ENCODE measurements around the gene CDH3.

Gene CDH3

GRCh38 chr16:68652659-68653058 is 7.5 kb downstream of the CDH3 start:
- DNase-seq: no peak

GRCh38 chr16:68655806-68656205 is 10.7 kb downstream of the CDH3 start:
- DNase-seq: no peak

- DNase-seq: no peak
These were observed 11.6 kb downstream of the CDH3 start for GRCh38 chr16:68656751-68657150.

GRCh38 chr16:68658341-68658973 is 13.3 kb downstream of the CDH3 start:
- DNase-seq: no peak

- DNase-seq: no peak
These were observed 13.9 kb downstream of the CDH3 start for GRCh38 chr16:68658974-68659360.

- no peak for DNase-seq
These were observed 14.6 kb downstream of the CDH3 start for GRCh38 chr16:68659412-68660358.

- no peak for DNase-seq
These were observed 15.3 kb downstream of the CDH3 start for GRCh38 chr16:68660359-68660795.

- no peak for DNase-seq
These were observed 16.9 kb downstream of the CDH3 start for GRCh38 chr16:68662035-68662434.

- no peak for DNase-seq
These were observed 19.2 kb downstream of the CDH3 start for GRCh38 chr16:68664297-68664696.

GRCh38 chr16:68665501-68665900 is 20.4 kb downstream of the CDH3 start:
- DNase-seq: no peak

- DNase-seq: peak; percentile 31
These were observed 23.2 kb downstream of the CDH3 start for GRCh38 chr16:68668266-68668665.

- DNase-seq: no peak
These were observed 31.2 kb downstream of the CDH3 start for GRCh38 chr16:68676113-68676860.

- DNase-seq: no peak
These were observed 35.9 kb downstream of the CDH3 start for GRCh38 chr16:68681038-68681437.

GRCh38 chr16:68685685-68686478 is 40.8 kb downstream of the CDH3 start:
- DNase-seq: no peak

- no peak for DNase-seq
These were observed 41.8 kb downstream of the CDH3 start for GRCh38 chr16:68686905-68687304.

GRCh38 chr16:68689921-68690320 is 44.8 kb downstream of the CDH3 start:
- no peak for DNase-seq

- no peak for DNase-seq
These were observed 50.5 kb downstream of the CDH3 start for GRCh38 chr16:68695575-68695974.

- DNase-seq: no peak
These were observed 51.4 kb downstream of the CDH3 start for GRCh38 chr16:68696514-68696913.

GRCh38 chr16:68698091-68698490 is 53.0 kb downstream of the CDH3 start:
- DNase-seq: no peak

- DNase-seq: no peak
These were observed 55.0 kb downstream of the CDH3 start for GRCh38 chr16:68700120-68700519.

- DNase-seq: no peak
These were observed 55.7 kb downstream of the CDH3 start for GRCh38 chr16:68700831-68701230.

- peak; percentile 87 for DNase-seq
These were observed 59.2 kb downstream of the CDH3 start for GRCh38 chr16:68704232-68704867.
